SK-N-MC (cell line): Measurements from ENCODE around the gene VPS37B.

Source experiments
- EZH2 ChIP-seq: fragments of 200-600 bp; sonication (generic); IDR thresholded peaks from one replicate; pipeline ENCODE4 v1.6.1; 2017; ENCODE audit warnings: antibody characterized with exemption
- POLR2AphosphoS5 ChIP-seq: IDR thresholded peaks from 2 replicates; pipeline ENCODE4 v1.6.1; 2012; ENCODE audit warnings: mild to moderate bottlenecking, low read depth, low read length, borderline replicate concordance

DNA sequence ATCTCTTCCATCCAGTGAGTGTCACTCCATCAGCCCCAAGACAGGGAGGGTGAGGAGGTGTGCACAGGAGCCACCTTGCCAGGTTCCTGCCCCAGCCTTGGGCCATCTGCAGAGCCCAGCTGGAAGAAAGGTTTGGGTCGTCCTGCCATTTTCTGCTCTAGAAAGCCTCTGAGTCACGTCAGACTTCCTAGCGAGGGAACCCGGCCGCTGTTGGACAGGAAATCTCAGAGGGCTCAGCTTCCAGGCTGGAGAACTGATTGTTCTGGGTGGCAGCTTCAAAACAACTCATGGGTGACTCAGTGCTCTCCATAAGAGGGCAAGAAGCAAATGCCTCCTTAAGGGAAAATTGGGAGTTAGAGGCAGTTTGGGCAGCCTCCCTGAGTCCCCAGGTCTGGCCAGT, 44.1 kb downstream of the VPS37B start:
- TF ChIP-seq EZH2 (no peak), POLR2AphosphoS5 (no peak)
